ENCODE data around the gene CDC42BPG. TPM values are rescaled to one million over a fixed set of nuclear protein-coding genes. Genes with fewer than 3 reads are reported as not detected.

CDC42BPG gene
- total RNA-seq, 1 donor from 2014 or later, result 0.32 TPM

GRCh38 chr11:64804346-64805210, 39.9 kb downstream of the CDC42BPG start:
- no peaks in the 10 kb centered on the region for H3K27me3 Mint-ChIP-seq (ENCODE audit: low read depth)
- H3K36me3 Mint-ChIP-seq (ENCODE audit: low read depth), result peaks cover 37% of the 10 kb centered on the region
- intact Hi-C loops (cut with micrococcal nuclease), result no loop called here
- H3K4me3 Mint-ChIP-seq (ENCODE audit: low read depth), result peak overlapping the region; percentile 86
- H3K9me3 Mint-ChIP-seq, result no peaks in the 10 kb centered on the region
- peaks cover 21% of the 10 kb centered on the region for H3K4me1 Mint-ChIP-seq (ENCODE audit: low read depth)
- no peak for DNase-seq (ENCODE audit: low spot score)
- H3K27ac Mint-ChIP-seq, result no peak overlapping the region

GRCh38 chr11:64803846-64804345, 40.6 kb downstream of the CDC42BPG start:
- intact Hi-C loops (cut with micrococcal nuclease), result loop anchor here (2.0 kb wide), 1 partner anchor 25 kb away; the partner anchor contains the start of gene SF1
- Mint-ChIP-seq H3K27ac (peak overlapping the region; percentile 89), H3K36me3 (ENCODE audit: low read depth) (peaks cover 41% of the 10 kb centered on the region), H3K4me1 (ENCODE audit: low read depth) (peaks cover 16% of the 10 kb centered on the region), H3K9me3 (no peaks in the 10 kb centered on the region), H3K27me3 (ENCODE audit: low read depth) (no peaks in the 10 kb centered on the region), H3K4me3 (ENCODE audit: low read depth) (peak overlapping the region; percentile 86)
- DNase-seq (ENCODE audit: low spot score), result no peak

- Mint-ChIP-seq H3K27ac (peak within 1 kb of the TSS; percentile 89), H3K27me3 (ENCODE audit: low read depth) (no peaks in the 10 kb centered on the region), H3K4me3 (ENCODE audit: low read depth) (peak within 1 kb of the TSS; percentile 86), H3K36me3 (ENCODE audit: low read depth) (peaks cover 44% of the 10 kb centered on the region), H3K4me1 (ENCODE audit: low read depth) (peaks cover 17% of the 10 kb centered on the region), H3K9me3 (no peaks in the 10 kb centered on the region)
- DNase-seq (ENCODE audit: low spot score), result peak; percentile 86
- intact Hi-C loops (cut with micrococcal nuclease), result loop anchor here (2.0 kb wide), 1 partner anchor 25 kb away; the partner anchor contains the start of gene SF1
Measured at GRCh38 chr11:64803158-64803845, 41.2 kb downstream of the CDC42BPG start, which contains the start of gene MAP4K2. Gene MAP4K2 (minus strand): TSS chr11:64803214. CDS start chr11:64803149, 65 bp downstream.

- H3K4me3 Mint-ChIP-seq (ENCODE audit: low read depth), result peak overlapping the region; percentile 82
- H3K27me3 Mint-ChIP-seq (ENCODE audit: low read depth), result no peaks in the 10 kb centered on the region
- peak overlapping the region; percentile 58 for H3K27ac Mint-ChIP-seq
- no peak for DNase-seq (ENCODE audit: low spot score)
- intact Hi-C loops (cut with micrococcal nuclease), result loop anchor here (2.0 kb wide), 1 partner anchor 24 kb away; the partner anchor contains the start of gene SF1
- H3K4me1 Mint-ChIP-seq (ENCODE audit: low read depth), result peaks cover 14% of the 10 kb centered on the region
- no peaks in the 10 kb centered on the region for H3K9me3 Mint-ChIP-seq
- peaks cover 41% of the 10 kb centered on the region for H3K36me3 Mint-ChIP-seq (ENCODE audit: low read depth)
Measured at GRCh38 chr11:64802370-64803157, 41.9 kb downstream of the CDC42BPG start.

GRCh38 chr11:64801561-64802369, 42.7 kb downstream of the CDC42BPG start:
- Mint-ChIP-seq H3K27me3 (ENCODE audit: low read depth) (no peaks in the 10 kb centered on the region), H3K4me1 (ENCODE audit: low read depth) (peaks cover 12% of the 10 kb centered on the region), H3K4me3 (ENCODE audit: low read depth) (peak overlapping the region; percentile 82), H3K9me3 (no peaks in the 10 kb centered on the region), H3K36me3 (ENCODE audit: low read depth) (peaks cover 34% of the 10 kb centered on the region), H3K27ac (peak overlapping the region; percentile 68)
- intact Hi-C loops (cut with micrococcal nuclease), result loop anchor here (2.0 kb wide), 1 partner anchor 23 kb away; the partner anchor contains the start of gene SF1
- DNase-seq (ENCODE audit: low spot score), result no peak

GRCh38 chr11:64801158-64801464, 43.3 kb downstream of the CDC42BPG start:
- Mint-ChIP-seq H3K4me1 (ENCODE audit: low read depth) (peaks cover 11% of the 10 kb centered on the region), H3K9me3 (no peaks in the 10 kb centered on the region), H3K27ac (no peak overlapping the region), H3K27me3 (ENCODE audit: low read depth) (no peaks in the 10 kb centered on the region), H3K36me3 (ENCODE audit: low read depth) (peaks cover 34% of the 10 kb centered on the region), H3K4me3 (ENCODE audit: low read depth) (no peak overlapping the region)
- intact Hi-C loops (cut with micrococcal nuclease), result no loop called here
- no peak for DNase-seq (ENCODE audit: low spot score)

GRCh38 chr11:64800303-64801157, 43.9 kb downstream of the CDC42BPG start:
- intact Hi-C loops (cut with micrococcal nuclease), result no loop called here

GRCh38 chr11:64799623-64800302, 44.7 kb downstream of the CDC42BPG start:
- Mint-ChIP-seq H3K4me3 (ENCODE audit: low read depth) (no peak overlapping the region), H3K27ac (no peak overlapping the region), H3K9me3 (no peaks in the 10 kb centered on the region), H3K4me1 (ENCODE audit: low read depth) (peaks cover 12% of the 10 kb centered on the region), H3K36me3 (ENCODE audit: low read depth) (peaks cover 37% of the 10 kb centered on the region), H3K27me3 (ENCODE audit: low read depth) (no peaks in the 10 kb centered on the region)
- no peak for DNase-seq (ENCODE audit: low spot score)
- intact Hi-C loops (cut with micrococcal nuclease), result no loop called here

More at GRCh38 chr11:64800303-64801157, 43.9 kb downstream of the CDC42BPG start:
- peaks cover 38% of the 10 kb centered on the region for H3K36me3 Mint-ChIP-seq (ENCODE audit: low read depth)
- no peak overlapping the region for H3K4me3 Mint-ChIP-seq (ENCODE audit: low read depth)
- DNase-seq (ENCODE audit: low spot score), result no peak
- no peaks in the 10 kb centered on the region for H3K9me3 Mint-ChIP-seq
- no peaks in the 10 kb centered on the region for H3K27me3 Mint-ChIP-seq (ENCODE audit: low read depth)
- peak overlapping the region; percentile 30 for H3K27ac Mint-ChIP-seq
- peaks cover 10% of the 10 kb centered on the region for H3K4me1 Mint-ChIP-seq (ENCODE audit: low read depth)

GRCh38 chr11:64799256-64799622, 45.2 kb downstream of the CDC42BPG start:
- Mint-ChIP-seq H3K4me3 (ENCODE audit: low read depth) (no peak overlapping the region), H3K36me3 (ENCODE audit: low read depth) (peaks cover 41% of the 10 kb centered on the region), H3K4me1 (ENCODE audit: low read depth) (peaks cover 14% of the 10 kb centered on the region), H3K27me3 (ENCODE audit: low read depth) (no peaks in the 10 kb centered on the region), H3K27ac (no peak overlapping the region), H3K9me3 (no peaks in the 10 kb centered on the region)
- DNase-seq (ENCODE audit: low spot score), result no peak
- intact Hi-C loops (cut with micrococcal nuclease), result no loop called here

- peaks cover 46% of the 10 kb centered on the region for H3K36me3 Mint-ChIP-seq (ENCODE audit: low read depth)
- no peak for DNase-seq (ENCODE audit: low spot score)
- H3K27ac Mint-ChIP-seq, result no peak overlapping the region
- peaks cover 15% of the 10 kb centered on the region for H3K4me1 Mint-ChIP-seq (ENCODE audit: low read depth)
- no peaks in the 10 kb centered on the region for H3K27me3 Mint-ChIP-seq (ENCODE audit: low read depth)
- no peaks in the 10 kb centered on the region for H3K9me3 Mint-ChIP-seq
- H3K4me3 Mint-ChIP-seq (ENCODE audit: low read depth), result no peak overlapping the region
- intact Hi-C loops (cut with micrococcal nuclease), result no loop called here
Measured at GRCh38 chr11:64796757-64797541, 47.5 kb downstream of the CDC42BPG start.

Measured in activated T-helper 2 cell treated with anti-CD3 and anti-CD28 coated beads, Interferon-gamma antibody, Interleukin-2, Interleukin-4, amounts not matched to agents 10 μg/mL and 5 μg/mL and 100 μg/mL, durations not matched to agents 14 hours and 24 hours and 36 hours (primary cell).